ENCODE measurements around the gene WDR70.

- TF ChIP-seq CTCF (IDR thresholded peaks at IDR 0.05) = no peak
- TF ChIP-seq POLR2AphosphoS5 (IDR thresholded peaks at IDR 0.05) = no peak
- TF ChIP-seq POLR2A (IDR thresholded peaks at IDR 0.05) = no peak
Measured at GRCh38 chr5:37667846-37668245, 288.7 kb downstream of the WDR70 start.

Data from prostate gland (tissue), 2 donors.